Peyer's patch (tissue), 4 donors: ENCODE measurements around the gene CHI3L2. TPM values are rescaled to one million over a fixed set of nuclear protein-coding genes. Genes with fewer than 3 reads are reported as not detected.

Experiments
- DNase-seq, 3 donors: peaks; one replicate each; pipeline ENCODE4 v3.0.0-alpha.2; 2017 to 2019
- H3K27ac ChIP-seq, 4 donors: fragments of 200-600 bp; sonication (generic); one replicate each; pipeline ENCODE4 v1.5.1; 2016 to 2019
- H3K27me3 ChIP-seq, 2 donors: fragments of 200-600 bp; sonication (generic); one replicate each; pipeline ENCODE4 v1.5.1; 2019
- H3K36me3 ChIP-seq, 3 donors: fragments of 200-600 bp; sonication (generic); one replicate each; pipeline ENCODE4 v1.5.1; 2016 to 2019
- H3K4me1 ChIP-seq, 4 donors: fragments of 200-600 bp; sonication (generic); one replicate each; pipeline ENCODE4 v1.5.1; 2016 to 2019
- H3K4me3 ChIP-seq, 4 donors: fragments of 200-600 bp; sonication (generic); 1 replicate in 3 of 4; 2 replicates in 1 of 4; pipeline ENCODE4 v1.5.1; 2016 to 2019; ENCODE audit warnings: mild to moderate bottlenecking in 1 of 4
- H3K9me3 ChIP-seq, 4 donors: fragments of 200-600 bp; sonication (generic); one replicate each; pipeline ENCODE4 v1.5.1; 2016 to 2019; ENCODE audit warnings: mild to moderate bottlenecking in 1 of 4
- CTCF ChIP-seq, 6 experiments: fragments of 450-650 bp in 4 of 6; fragments of 200-600 bp in 2 of 6; sonication (generic) in 1 of 6; IDR thresholded peaks; one replicate each; pipeline ENCODE4 v1.5.1; 2017 to 2019; ENCODE audit warnings: antibody characterized with exemption in 6 of 6, mild to moderate bottlenecking in 3 of 6, moderate library complexity in 1 of 6
- POLR2A ChIP-seq, 2 donors: fragments of 450-650 bp; IDR thresholded peaks; one replicate each; pipeline ENCODE4 v1.5.1; 2017; ENCODE audit warnings: antibody characterized with exemption in 2 of 2, mild to moderate bottlenecking in 2 of 2, moderate library complexity in 2 of 2
- total RNA-seq, 4 donors: library from RNA; depleted of rRNA; stranded (reverse); fragments of >200 nt; gene quantifications; one replicate each; pipeline ENCODE4 v1.1.0, GENCODE V29; 2016

The CHI3L2 gene
- total RNA-seq, 4 donors from 2014 or later = 0.67 to 14.0 (median 3.3) TPM; not detected in 1

GRCh38 chr1:111190931-111191451, 36.5 kb upstream of the CHI3L2 start:
- DNase-seq = no peak
- H3K27me3 ChIP-seq = no peaks in the 10 kb centered on the region
- peaks cover 8 to 57% (median 28%) of the 10 kb centered on the region in 4 donors for H3K4me1 ChIP-seq
- peaks cover 0 to 59% (median 0%) of the 10 kb centered on the region in 3 donors for H3K36me3 ChIP-seq
- H3K9me3 ChIP-seq = no peaks in the 10 kb centered on the region
- TF ChIP-seq CTCF (IDR thresholded peaks at IDR 0.05) (no peak), POLR2A (IDR thresholded peaks at IDR 0.05) (no peak)
- H3K27ac ChIP-seq = peak overlapping the region; percentile 33 to 66 (median 60)
- H3K4me3 ChIP-seq = no peak overlapping the region

- no peak for TF ChIP-seq CTCF (IDR thresholded peaks at IDR 0.05)
- no peak for TF ChIP-seq POLR2A (IDR thresholded peaks at IDR 0.05)
- H3K36me3 ChIP-seq = peaks cover 0 to 54% (median 0%) of the 10 kb centered on the region in 3 donors
- no peaks in the 10 kb centered on the region for H3K9me3 ChIP-seq
- peaks cover 8 to 61% (median 30%) of the 10 kb centered on the region in 4 donors for H3K4me1 ChIP-seq
- peak overlapping the region; percentile 21 to 66 (median 60) for H3K27ac ChIP-seq
- no peak for DNase-seq
- H3K27me3 ChIP-seq = no peaks in the 10 kb centered on the region
- H3K4me3 ChIP-seq = no peak overlapping the region
Observed at GRCh38 chr1:111191496-111191895, 36.0 kb upstream of the CHI3L2 start.

- no peak for DNase-seq
- H3K27ac ChIP-seq = peak overlapping the region; percentile 21 to 66 (median 60)
- no peak for TF ChIP-seq POLR2A (IDR thresholded peaks at IDR 0.05)
- no peak for TF ChIP-seq CTCF (IDR thresholded peaks at IDR 0.05)
- peaks cover 8 to 61% (median 30%) of the 10 kb centered on the region in 4 donors for H3K4me1 ChIP-seq
- H3K27me3 ChIP-seq = no peaks in the 10 kb centered on the region
- no peaks in the 10 kb centered on the region for H3K9me3 ChIP-seq
- peaks cover 0 to 51% (median 0%) of the 10 kb centered on the region in 3 donors for H3K36me3 ChIP-seq
- no peak overlapping the region for H3K4me3 ChIP-seq
Observed at GRCh38 chr1:111192074-111192473, 35.4 kb upstream of the CHI3L2 start.

- TF ChIP-seq CTCF (IDR thresholded peaks at IDR 0.05) (no peak), POLR2A (IDR thresholded peaks at IDR 0.05) (no peak)
- no peaks in the 10 kb centered on the region for H3K27me3 ChIP-seq
- DNase-seq = no peak
- H3K36me3 ChIP-seq = peaks cover 0 to 50% (median 0%) of the 10 kb centered on the region in 3 donors
- peak overlapping the region; percentile 35 to 66 (median 60) for H3K27ac ChIP-seq
- no peaks in the 10 kb centered on the region for H3K9me3 ChIP-seq
- peaks cover 8 to 61% (median 30%) of the 10 kb centered on the region in 4 donors for H3K4me1 ChIP-seq
- no peak overlapping the region for H3K4me3 ChIP-seq
Observed at GRCh38 chr1:111192658-111193519, 34.6 kb upstream of the CHI3L2 start.

GRCh38 chr1:111193712-111194480, 33.6 kb upstream of the CHI3L2 start:
- no peak for DNase-seq
- Histone ChIP-seq H3K27ac (peak overlapping the region; percentile 1 to 66 (median 60)), H3K4me3 (no peak overlapping the region), H3K9me3 (no peaks in the 10 kb centered on the region), H3K4me1 (peaks cover 8 to 61% (median 30%) of the 10 kb centered on the region in 4 donors), H3K27me3 (no peaks in the 10 kb centered on the region), H3K36me3 (peaks cover 0 to 48% (median 0%) of the 10 kb centered on the region in 3 donors)
- no peak for TF ChIP-seq POLR2A (IDR thresholded peaks at IDR 0.05)
- no peak for TF ChIP-seq CTCF (IDR thresholded peaks at IDR 0.05)
